ENCODE measurements around the gene LY86.
"Not testable (repeated sequence)": the region's sequence is repeated elsewhere in the genome, so short reads cannot be mapped to it uniquely, and the experiment has no call there.

Gene LY86

DNA sequence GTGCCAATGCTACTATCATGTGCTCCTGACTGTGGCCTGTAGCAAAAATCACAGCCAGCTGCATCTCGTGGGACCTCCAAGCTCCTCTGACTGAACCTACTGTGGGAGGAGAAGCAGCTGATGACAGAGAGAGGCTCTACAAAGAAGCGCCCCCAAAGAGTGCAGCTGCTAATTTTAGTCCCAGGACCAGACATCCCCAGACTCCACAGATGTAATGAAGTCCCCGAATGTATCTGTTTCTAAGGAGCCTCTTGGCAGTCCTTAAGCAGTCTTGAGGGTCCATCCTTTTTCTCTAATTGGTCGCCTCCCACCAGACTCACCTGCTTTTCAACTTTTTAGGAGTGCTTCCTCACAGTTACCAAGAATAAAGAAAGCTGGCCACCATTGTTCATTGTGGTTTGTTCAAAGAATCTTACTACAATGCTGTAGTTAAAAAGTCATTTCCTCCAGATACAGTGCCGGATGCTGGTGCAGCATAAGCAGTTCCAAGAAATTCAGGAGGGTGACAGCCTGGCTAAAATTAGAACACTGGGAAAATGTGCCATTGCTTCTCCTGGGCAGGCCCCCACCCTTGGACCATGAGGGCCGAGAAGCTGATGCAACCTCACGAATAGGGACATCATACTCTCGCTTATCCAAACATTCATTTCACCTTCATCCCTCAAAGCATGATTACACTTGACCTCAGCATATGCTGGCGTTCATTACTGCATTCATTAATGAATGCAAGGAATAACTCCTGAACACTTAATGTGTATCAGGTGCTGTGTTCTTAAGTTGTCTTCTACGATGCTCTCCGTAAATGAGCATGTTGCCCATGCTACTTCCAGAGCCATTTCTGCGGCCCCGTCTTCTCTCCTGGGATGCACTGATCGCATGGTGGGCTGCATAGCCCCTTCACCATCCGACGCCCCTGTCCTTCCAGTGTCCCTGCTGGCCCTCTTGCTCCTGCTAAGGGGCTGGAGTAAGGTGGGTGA is 66.4 kb downstream of the LY86 start:
- no peak for DNase-seq (ENCODE audit: low read depth)

DNA sequence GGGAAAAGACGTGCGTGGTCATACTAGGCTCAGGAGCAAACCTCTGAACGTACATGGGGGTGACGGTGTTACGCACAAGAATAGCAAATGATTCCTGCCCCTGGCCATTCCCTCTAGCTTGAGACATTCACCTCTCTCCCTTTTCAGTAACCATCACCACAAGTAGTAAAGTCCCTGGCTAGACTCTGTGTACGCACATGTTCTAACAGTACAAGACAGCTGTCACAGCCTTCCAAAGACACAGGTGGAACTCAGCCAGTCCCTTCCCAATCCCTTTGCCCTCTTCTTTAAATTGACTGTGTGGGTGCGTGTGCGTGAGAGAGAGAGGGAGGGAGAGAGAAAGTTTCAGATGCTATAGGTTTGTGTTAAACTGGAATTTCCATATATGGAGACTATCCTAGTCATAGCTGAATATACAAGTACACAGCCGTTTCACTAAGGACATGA is 67.3 kb downstream of the LY86 start:
- DNase-seq (ENCODE audit: low read depth): no peak

DNA sequence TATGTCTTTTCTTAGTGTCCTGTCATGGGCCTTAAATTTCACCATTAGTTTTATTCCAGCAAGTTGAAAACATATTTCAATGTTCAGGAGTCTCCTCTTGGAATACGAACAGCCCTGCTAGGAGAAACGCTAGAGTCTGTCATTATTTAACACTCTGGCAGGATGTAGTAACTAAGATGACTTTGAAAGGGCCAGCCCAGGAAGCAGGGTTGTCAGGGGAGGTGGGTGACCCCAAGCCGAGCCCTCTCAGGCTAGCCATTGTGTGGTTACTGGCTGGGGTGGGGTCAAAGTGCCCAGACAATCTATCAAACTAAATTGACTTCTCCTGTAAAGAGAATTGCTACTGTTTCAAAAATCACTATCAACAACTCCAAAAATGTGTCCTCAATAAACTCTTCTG is 67.8 kb downstream of the LY86 start:
- DNase-seq (ENCODE audit: low read depth): no peak

DNA sequence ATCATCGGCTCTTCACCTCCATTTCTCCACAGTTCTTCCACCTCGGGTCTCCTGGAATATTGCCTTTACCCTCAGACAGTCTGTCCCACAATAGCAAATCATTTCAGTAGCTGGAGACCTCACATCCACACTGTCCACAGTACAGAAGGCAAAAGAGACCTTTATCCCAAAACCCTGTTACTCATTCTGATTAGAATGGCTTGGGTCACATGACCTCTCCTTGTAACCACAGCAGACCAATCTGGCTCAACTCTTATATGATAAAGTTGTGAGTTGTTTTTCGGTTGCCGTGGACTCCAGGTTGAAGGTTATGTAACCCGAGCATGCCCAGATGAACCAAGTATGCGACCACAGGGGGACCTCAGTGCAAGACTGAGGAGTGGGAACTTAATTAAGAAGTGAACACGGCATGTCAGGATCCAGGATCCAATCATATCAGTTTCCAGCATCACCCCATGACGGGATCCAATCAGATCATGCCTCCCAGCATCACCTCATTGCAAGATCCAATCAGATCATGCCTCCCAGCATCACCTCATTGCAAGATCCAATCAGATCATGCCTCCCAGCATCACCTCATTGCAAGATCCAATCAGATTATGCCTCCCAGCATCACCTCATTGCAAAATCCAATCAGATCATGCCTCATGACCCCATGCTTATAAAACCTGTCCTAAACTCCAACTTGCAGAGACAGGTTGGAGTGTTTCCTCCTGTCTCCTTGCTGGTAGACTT is 68.7 kb downstream of the LY86 start:
- DNase-seq (ENCODE audit: low read depth): no peak

DNA sequence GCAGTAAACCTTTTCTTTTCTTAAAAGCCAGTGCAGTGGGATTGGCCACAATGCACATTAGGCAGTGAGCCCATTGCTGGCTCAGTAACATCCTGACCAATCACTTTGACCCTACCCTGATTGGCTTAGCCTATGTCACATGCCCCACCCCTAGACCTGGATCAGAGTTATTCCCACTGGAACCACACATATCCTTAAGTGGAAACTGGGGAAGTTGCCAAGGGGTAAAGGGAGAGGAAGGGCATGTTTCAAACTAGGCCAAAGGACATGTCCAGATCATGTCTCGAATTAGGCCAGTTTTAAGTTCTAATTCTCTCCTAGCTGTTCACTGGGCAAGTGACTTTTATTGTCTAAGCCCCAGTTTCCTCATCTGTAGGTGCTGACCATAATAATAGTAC is 69.3 kb downstream of the LY86 start:
- DNase-seq (ENCODE audit: low read depth): no peak

DNA sequence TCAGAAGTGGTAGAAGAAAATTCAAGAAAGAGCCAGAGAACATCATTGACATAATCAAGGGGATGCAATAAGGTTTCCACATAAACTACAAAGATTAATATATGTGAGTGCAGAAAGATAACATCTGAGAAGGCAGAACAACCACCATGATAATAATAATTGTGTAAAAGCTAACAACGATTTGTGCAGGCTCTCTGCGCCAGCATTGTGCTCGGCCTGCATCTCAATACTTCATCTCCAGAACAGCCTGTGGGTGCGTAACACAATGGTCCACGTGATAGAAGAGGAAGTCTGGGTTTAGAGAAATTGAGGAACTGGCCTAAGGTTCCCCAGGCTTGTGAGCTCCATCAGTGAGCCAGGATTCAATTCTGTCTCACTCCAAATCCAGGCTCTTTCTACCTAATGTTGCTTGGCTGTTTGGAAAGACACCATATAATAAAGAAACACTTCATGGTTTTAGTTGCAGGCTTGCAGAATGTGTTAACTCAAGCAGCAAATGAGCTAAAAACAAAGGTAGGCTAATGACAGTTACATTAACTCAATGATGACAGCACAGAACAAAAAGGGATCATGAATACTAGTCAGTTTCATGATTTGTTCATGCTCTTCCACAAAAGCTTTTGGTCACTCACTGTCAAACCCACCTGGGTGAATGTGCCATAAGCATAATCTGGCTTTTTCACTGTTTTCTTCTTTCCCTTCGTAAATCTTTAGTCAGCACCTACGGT is 71.2 kb downstream of the LY86 start:
- DNase-seq (ENCODE audit: low read depth): no peak

DNA sequence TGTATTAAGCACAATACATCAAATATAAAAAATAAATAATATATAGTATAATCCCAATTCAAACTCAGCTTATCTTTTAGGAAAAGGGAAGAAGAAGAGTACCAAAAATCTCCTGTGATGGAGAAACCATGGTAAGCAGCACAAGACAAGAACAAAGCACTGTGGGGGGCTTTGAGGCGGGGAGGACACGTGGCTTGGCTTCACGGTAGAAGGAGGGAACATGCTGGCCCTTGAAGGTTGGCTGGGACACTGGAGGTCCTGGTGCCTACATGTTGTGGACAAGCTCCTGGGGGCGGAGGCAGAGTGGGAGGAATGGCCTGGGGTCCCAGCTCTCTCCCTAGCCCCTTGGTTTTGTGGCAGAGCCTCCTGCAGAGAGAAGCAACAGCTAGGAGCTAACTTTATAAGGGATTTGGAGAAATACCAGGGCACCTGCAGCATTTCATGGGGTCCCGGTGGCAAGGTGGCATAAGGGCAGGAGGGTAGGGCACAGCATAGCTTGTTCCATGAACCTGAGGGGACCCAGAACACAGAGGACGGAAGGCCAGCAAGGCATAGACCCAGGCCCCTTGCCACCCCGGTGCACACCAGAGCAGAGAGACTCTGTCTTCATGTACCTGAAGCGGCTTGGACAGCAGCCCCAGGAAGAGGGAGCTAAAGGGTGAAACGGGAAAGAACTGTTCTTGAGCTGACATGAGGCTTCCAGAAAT is 72.0 kb downstream of the LY86 start:
- no peak for DNase-seq (ENCODE audit: low read depth)

DNA sequence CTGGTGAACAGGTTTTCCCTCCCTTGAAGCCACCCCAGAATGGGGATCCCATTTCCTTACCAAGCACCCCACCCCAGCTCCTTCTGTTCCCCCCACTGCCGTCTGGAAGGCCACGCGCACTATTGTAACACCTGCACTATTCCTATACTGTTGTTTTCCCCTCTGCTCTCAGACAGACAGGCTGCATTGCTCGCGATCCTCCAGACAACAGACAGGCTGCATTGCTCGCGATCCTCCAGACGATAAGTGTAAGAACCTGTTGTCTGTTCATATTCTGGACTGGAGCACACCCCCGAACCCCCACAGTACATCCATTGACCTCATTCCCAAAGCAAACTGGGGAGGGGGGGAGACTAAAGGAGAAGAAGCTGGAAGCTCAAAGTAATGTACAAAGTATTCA is 72.7 kb downstream of the LY86 start:
- no peak for DNase-seq (ENCODE audit: low read depth)

DNA sequence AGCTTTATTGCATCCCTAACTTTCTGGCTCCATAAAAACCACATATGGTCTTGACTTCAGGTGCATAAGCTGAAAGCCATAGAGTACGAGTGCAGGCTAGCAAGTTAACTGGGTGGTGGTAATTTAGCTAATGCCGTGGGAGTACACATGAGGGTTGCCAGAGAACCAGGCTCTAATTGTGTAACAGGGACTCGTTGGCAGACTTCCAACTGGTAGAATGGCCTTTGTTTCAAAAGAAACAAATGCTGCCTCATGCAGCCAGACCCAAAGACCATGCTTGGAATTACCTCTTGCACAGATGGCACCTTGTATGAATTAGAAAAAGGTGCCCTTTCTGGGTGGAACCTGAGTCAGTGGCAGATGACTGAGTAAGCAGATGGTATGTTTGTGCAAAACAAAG is 73.2 kb downstream of the LY86 start:
- DNase-seq (ENCODE audit: low read depth): no peak

DNA sequence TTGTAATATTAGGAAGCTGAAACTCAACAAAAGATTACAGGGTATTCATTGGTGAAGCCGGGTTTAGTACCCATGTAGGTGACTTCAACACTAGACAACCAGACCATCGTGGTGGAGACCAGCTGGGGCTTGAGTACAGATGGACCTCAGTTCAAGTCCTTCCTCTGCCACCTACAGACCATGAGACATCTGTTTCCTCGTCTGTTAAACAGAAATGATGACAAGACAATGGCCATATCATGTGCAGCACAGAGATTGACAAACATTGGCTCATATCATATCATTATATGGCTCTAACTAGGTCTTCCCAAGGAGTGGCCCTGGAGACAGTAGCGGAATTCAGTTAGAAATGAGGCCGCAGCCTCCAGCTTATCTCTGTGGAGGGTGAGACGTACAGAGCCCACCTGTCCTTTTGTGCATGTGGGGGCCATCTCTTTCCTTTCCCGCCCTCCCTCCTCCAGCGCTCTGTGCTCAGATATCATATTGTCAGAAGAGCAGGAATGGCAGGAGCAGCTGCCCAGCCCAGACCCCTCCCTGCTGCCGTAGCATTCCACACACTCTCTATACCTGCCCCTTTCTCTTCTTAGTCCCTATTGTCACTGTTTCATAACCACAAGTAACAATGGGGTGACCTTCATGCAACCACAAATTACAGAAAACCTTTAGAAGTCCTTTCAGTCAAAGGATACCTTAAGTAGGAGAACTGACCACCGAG is 75.1 kb downstream of the LY86 start:
- no peak for DNase-seq (ENCODE audit: low read depth)

DNA sequence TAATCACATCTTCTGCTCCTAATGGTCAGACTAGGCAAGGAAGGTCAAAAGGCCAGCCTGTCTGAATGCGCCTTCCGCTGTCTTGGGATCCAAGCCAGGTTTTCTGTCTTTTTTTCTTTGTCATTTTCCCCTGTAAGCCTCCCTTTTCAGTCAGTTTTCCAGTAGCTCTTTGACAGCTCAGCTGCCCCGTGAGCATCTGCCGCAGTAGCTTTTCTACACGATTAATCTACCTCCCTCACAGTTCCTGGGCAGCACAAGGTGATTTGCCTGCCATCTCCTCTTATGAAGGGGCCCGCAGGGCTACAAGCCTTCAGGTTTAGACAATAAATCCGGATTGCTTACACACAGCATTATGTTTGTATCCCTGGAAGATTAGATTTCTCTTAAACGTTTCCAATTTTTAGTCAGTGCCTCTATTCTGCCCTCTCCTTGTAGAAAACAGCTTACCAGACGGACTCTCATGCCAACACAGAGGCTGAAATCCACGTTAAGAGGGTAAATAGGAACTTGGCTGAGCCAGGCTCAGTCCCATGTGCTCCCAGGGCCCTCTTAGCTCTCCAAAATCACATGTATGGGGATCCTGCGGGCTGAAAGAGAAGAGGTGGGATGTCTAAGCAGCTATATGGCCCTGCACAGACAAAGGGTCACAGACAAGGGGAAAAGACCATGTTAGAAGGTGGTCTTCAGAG is 77.2 kb downstream of the LY86 start:
- no peak for DNase-seq (ENCODE audit: low read depth)

DNA sequence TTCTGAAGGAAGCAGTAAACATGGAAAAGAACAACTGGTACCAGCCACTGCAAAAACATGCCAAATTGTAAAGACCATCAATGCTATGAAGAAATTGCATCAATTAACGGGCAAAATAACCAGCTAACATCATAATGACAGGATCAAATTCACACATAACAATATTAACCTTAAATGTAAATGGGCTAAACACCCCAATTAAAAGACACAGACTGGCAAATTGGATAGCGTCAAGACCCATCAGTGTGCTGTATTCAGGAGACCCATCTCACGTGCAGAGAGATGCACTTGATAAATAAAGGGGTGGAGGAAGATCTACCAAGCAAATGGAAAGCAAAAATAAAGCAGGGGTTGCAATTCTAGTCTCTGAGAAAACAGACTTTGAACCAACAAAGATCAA is 81.6 kb downstream of the LY86 start:
- DNase-seq (ENCODE audit: low read depth): not testable (repeated sequence)

DNA sequence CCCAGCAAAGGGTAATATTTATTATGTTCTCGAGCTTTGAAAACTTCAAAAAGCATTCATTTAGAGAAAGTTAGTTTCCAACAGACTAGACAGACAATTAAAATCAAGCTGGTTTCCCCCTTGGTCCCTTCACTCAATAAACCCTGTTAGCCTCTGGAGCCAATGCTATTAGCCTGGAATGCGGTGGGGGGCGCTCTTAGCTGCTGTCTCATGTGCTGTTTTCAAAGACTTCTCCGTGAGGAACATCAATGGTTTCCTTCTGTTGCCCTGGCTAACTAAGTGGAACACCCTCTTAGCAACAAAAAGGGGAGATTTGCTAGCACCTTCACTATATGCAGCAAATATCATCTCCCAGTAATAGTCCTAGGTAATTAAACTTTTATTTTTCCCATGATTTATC is 86.4 kb downstream of the LY86 start:
- no peak for DNase-seq (ENCODE audit: low read depth)

DNA sequence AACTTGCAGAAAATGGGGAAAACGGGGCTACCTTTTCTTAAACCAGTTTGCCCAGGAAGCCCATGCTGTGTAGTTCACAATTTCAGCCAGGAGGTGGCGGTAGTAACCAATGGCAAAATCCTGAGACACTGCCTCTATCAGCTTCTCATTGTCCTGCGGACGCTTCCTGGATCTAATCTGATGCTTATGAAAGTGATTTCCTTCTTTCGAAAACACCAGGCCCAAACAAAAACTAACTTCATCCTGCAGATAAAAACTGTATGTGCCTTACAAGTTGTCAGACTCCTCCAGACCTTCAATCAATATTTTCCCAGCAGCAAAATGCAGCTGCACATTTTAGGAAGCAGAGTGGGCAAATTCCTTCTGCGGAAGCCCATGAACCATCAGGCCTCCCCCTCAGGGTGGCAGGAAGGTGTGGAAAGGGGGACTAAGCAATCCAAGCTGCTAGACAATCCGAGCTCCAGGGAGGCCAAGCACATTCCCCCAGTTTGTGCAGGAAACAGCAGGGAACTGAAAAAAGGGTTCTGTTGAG is 88.5 kb downstream of the LY86 start:
- peak; percentile 11 for DNase-seq (ENCODE audit: low read depth)

DNA sequence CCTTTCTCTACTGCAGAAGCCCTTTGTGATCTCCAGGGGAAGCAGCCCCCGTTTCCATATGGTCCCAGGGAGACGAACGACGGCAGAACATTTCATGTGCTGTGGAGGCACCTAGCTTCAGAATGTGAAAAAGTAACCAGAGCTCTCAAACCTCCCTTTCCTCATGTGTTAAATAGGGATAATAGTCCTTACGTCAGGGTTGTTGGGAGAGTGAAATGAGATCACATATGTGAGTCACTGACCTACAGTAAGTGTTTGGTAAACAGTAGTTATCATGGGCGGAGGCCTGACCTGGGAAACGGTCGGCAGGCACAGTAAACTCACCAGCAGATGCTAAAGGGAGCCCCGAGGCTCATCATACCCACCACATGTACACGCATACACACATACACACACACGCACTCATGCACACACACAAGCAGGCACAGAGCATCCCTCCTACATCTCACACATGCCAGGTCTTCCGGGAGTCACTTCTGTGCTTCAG is 89.7 kb downstream of the LY86 start:
- DNase-seq (ENCODE audit: low read depth): no peak

DNA sequence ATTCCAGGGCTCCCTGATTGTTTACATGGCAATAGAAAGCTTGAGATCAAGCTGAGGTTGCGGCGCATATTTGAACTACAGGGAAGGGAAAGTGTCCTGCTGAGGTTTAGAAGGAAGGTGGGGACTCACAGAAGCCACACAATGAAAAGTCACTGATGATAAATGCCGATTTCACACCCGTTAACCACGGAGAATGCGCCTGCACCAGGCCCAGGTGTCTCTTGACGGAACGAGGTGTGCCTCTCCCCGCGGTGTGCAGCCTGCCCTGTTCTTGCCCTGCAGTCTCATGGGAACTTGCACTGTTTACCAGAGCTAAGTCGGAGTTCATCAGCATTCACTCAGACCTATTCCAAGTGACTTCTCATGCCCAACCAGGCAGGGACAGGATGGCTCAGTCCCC is 90.3 kb downstream of the LY86 start:
- no peak for DNase-seq (ENCODE audit: low read depth)

DNA sequence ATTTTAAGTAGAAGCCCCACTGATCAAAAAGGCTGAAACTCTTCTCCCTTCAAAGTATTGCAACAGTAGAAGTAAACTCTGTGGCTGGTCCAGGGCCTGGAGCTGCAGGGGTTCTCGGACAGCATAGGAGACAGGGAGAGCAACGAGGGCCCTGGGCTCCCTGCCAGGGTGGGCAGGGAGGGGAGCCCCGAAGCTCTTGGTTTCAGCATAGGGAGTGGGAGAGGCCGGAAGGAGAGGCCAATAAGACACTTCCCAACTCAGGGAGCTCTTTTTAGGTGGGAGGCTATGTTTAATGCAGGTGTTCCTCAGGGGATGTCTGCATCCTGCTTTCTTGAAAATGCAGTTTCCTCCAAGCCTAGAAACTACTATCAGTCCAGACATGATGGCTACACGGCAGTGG is 91.1 kb downstream of the LY86 start:
- DNase-seq (ENCODE audit: low read depth): no peak

DNA sequence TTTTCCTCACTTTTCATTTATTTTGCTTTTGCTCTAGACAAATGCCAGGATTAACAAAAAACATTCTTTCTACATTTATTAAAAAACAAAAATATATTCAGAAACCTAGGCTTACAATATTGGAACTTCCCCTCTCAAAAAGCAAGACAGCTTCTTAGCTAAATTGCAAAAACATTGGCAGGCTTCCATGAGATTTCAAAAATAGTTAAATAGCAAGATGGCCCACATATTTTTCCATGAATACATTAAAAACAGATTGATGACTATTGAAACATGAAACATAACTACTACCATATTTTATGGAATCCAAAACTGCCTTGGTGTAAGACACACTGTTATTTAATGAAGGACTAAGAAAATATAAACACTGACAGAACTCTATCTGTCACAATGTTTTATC is 92.0 kb downstream of the LY86 start:
- no peak for DNase-seq (ENCODE audit: low read depth)

DNA sequence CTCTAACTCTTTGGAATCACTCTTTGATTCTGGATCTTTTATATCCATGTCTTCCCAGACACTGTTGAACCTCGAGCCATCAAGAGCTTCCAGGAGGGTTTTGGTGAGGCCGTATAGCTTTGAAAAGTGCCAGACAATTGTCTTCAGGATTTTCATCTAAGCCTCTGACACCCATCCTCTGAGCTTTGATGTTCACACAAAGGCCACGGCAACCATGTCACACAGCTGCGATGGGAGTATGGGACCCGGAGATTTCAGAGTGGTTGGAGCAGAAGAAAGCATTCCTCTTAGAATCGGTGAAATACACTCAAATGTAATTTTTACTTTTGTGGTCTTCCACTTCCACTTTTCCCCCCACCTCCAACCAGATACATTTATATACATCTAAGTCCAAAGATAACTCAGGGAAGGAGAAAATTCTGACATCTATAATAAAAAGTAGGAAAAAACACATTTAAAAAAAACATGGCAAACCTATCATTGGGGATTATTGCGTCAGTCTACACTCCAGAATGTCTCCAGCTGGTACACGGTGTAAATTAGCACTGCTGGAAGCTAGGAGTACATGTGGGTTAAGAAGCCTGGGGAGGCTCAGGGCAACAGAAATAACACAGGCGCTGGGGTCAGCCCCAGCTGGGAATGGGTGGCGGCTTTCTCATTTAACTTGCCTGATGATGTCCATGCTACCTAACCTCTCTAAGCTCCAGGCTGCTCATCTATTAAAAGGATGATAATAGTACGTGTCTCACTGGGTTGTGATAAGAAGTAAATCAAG is 92.7 kb downstream of the LY86 start:
- DNase-seq (ENCODE audit: low read depth): no peak

All from HS-27A (cell line).